COLO668 (cell line): Measurements from ENCODE around the gene NCAPD3.
"Not testable (repeated sequence)": the region's sequence is repeated elsewhere in the genome, so short reads cannot be mapped to it uniquely, and the experiment has no call there.

Source experiments
- DNase-seq: peaks from one replicate; lab custom pipeline; 2025; ENCODE audit not compliant: unreplicated experiment; lab: John Stamatoyannopoulos, UW

The NCAPD3 gene

DNA sequence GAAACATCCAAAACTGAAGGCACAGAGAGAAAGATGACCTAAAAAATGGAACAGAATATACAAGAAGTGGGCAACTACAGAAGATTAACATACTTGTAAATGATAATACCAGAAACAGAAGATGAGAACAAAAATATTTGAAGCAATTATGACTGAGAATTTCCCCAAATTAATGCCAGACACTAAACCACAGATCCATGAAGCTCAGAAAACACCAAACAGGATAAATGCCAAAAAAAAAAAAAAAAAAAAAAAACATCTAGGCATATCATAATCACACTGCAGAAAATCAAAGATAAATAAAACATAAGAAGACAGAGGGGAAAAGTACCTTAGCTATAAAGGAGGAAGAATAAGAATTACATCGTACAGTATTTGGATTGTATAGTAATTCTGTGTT lies 89.6 kb downstream of the NCAPD3 start:
- no peak for DNase-seq

DNA sequence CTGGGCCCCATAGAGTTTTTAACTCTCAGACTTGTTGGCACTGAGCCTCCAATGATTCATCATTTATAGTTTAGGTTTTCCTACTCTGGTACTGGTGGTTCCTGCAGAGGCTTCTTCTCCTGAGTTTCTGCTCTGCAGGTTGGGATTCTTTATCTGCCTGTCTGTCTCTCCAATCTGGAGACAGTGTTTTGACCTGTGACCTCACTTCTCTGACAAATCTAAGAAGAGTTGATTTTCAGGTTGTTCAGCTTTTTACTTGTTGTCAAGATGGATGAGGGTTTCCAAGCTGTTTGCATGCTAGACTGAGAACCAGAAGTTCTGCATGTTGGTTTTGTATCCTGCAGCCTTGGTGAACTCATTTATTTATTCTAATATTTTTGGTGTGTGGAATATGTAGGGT lies 91.0 kb downstream of the NCAPD3 start:
- DNase-seq, result no peak

DNA sequence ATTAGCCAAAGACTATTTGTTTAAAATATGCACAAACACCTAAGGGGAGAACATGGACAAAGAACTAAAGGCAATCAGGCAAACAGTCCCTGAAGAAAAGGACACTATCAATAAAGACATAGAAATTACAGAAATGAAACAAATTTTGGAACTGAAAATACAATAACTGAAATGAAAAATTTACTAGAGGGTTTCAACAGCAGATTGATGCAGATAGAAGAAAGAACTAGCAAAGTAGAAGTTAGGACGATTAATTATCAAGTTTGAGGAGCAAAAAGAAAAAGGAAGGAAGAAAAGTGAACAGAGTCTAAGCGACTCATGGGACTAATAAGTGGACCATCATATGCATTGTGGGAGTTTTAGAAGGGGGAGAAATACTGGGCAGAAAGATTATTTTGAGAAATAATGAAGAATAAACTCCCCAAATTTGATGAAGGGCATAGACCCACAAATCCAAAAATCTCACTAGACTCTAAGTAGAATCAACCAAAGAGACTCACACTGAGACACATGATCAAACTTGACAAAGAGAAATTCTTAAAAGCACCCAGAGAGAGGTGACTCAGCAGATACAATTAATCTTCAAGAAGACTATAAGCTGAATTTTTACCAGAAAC lies 92.0 kb downstream of the NCAPD3 start:
- no peak for DNase-seq

DNA sequence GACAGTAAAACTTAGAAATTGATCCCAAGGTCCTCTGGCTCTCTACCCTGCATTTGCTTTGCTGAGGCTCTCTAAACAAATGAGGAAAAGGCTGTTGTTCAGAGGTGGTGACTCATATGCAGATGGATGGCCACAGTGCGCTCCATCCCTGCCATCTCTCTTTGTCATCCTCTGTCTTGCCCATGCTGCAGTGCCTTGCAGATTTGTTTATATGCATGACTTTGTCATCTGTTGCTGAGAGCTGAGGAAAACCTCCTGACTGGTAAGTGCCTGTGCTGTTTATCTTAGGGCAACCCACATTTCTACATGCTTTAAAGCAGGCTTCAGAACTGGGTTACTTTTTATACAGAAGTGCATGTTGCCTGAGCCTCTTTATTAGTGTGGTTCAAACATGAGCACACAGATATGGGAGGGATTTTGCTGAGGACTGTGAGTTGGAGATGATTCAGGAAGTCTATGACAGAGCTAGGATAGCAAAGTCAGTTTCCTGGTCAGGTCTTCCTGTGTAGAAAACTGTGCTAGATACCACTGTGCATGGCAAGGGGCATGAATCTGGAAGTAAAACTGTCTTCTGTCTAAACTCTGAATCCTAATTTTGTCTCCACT lies 97.4 kb downstream of the NCAPD3 start:
- DNase-seq, result peak; percentile 34

DNA sequence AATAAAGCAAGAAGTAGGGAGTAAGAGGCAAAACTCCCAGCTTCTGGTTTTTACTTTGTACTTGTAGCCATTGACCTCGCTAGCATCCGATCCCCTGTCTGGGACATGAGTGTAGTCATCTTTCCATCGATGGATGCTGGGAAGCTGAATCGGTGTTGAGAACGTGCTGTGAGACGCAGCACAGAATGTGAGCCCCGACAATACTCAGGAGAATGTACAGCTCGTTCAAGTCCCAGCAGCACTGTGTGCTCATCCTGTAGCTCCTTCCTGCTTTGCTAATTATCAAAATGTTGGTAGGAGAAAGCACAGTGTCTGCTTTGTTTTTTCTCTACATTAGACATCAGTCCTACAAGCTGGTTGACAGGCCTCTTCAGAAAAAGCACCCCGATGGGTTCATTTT lies 98.3 kb downstream of the NCAPD3 start:
- DNase-seq, result no peak

DNA sequence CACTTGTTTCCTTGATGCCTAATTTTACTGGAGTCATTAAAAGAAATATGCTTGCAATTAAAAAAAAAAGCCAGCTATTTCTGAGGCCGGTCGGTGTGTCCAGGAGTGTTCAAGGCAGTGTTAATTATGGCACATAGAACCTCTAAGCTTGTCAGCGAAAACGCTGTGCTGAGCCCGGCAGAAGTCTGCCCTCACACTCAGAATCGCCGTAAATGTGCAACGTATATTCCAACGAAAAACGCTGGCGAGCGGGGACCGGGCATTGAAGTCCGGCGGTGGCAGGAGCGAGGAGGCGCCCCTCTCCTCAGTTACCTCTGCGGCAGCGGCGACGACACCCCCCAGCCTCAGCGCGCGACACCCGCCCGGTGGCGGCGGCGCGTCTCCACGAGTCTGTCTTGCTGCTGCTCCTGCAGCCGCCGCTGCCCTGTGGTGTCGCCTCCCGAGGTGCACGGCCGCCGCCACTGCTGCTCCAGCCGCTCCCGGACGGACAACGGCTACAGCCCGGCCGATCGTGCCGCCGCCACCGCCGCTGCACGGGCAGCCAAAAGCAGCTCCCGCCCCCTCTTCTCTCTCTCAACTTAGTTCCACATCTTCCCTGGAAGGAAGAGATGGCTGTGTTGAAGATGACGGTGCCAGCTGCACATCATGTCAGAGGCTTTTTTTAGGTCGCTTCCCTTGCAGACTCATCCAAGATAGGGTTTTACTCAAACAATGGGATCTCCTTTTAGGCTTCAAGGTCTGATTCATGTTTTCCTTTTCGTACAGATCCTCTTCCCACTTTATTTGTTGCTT lies 98.9 kb downstream of the NCAPD3 start:
- no peak for DNase-seq

DNA sequence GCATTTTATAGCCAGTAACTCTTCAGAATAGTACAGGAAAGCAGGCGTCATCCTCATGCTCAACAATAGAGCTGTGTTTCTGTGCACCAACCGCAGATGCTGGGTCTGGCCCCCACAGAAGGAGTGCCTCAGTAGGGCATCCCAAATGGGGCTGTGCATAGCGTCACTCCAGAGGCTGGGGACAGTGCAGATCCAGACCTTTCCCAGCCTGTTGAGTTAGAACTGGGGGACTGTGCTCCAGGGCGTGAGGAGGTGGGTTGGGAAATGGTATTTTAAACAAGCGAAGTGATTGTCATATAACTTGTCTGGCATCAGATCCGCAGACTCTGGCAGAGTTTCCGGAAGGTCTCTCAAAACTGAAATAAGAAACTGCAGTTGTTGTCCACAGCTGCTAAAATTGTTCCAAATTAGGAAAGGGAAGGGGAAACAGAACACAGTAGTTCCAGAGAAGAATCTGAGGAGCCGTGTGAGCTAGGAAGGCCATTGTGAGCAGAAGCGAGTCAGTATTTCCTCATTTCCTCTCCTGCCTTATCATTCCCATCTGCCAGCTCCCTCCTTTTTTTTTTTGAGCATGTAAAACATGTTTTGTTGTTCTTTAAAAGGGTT lies 102.7 kb downstream of the NCAPD3 start:
- DNase-seq, result no peak

DNA sequence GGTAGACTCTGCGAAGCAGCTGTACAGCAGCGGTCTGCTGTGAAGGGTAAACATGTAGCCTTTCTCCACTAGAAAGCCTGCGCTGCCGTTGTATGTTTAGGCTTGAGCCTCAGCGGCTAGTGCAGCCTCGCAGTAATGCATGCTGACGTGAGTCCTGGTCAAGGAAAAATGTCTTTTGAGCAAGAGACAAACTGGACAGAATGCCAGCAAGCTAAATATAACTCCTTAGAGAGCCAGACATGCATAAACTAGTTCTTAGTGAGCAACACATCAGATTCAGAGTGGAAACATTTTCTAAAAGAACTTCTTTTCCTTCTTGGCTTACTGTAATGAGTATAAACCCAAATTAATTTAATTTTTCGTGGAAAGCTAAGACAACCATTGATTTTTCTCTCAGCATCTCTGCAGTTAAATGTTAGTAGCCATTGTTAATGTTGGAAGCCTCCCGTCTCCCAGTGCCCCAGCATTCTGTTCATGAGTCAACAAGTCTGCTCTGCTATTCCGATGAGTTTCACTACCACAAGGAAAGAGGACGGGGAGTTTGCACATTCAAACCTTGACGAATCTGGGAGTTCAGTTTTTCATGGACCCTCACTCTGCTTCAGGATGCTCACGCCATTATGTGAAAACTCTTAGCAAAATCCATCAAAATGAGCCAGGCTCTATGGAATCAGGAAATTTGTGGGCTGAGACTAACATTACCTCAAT lies 103.5 kb downstream of the NCAPD3 start:
- DNase-seq, result no peak

DNA sequence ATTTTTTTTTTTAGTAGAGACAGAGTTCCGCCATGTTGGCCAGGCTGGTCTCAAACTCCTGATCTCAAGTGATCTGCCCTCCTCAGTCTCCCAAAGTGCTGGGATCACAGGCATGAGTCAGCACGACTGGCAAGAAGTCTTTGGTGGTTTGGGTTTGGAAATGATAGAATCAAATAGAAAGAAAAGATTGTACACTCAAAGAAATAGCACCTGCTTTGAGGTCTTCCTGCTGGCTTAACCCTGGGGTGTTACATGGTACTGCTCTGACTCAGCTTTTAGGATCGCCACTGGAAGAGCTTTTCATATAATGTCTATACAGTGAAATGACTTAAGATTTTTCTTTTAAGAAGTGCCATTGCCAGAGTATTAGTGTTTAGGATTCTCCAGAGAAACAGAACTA lies 104.7 kb downstream of the NCAPD3 start:
- DNase-seq, result no peak

DNA sequence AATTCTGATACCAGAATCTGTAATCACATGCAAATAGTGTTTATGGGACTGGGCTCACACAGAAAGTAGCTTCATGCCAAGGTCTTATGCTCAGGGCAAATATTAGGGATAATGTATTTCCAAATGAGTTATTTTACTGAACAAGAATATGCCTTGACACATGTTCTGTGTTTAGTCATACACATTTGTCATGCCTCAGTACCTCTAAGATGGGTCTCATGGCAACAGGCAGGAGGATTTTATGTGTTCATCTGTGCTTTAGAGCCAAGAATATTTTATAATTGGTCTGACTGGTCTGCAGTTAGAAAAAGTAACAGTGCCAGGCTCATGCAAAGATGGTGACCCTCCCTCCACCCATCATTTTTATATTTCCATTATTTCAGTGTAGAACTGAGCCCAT lies 105.8 kb downstream of the NCAPD3 start:
- DNase-seq, result no peak

DNA sequence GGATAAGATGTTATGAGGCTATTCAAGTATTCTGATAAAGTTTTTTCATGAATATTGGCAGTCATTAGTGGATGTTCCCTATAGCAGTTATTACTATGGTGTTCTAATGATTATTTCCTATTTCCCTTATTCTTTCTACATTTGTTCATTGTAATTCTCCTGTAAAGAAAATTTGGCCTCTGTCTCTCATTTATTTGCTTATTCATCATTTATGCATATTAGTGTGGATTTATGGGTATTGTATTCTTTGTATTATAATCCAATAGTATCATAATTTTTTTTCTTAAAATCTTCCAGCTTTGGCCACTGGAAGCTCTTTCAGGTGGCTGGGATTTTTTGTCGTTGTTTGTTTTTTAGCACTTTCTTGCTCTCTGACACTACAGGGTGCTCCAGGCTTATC lies 107.6 kb downstream of the NCAPD3 start:
- no peak for DNase-seq

DNA sequence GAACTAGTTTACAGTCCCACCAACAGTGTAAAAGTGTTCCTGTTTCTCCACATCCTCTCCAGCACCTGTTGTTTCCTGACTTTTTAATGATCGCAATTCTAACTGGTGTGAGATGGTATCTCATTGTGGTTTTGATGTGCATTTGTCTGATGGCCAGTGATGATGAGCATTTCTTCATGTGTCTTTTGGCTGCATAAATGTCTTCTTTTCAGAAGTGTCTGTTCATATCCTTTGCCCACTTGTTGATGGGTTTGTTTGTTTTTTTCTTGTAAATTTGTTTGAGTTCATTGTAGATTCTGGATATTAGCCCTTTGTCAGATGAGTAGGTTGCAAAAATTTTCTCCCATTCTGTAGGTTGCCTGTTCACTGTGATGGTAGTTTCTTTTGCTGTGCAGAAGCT lies 110.0 kb downstream of the NCAPD3 start:
- DNase-seq, result not testable (repeated sequence)

DNA sequence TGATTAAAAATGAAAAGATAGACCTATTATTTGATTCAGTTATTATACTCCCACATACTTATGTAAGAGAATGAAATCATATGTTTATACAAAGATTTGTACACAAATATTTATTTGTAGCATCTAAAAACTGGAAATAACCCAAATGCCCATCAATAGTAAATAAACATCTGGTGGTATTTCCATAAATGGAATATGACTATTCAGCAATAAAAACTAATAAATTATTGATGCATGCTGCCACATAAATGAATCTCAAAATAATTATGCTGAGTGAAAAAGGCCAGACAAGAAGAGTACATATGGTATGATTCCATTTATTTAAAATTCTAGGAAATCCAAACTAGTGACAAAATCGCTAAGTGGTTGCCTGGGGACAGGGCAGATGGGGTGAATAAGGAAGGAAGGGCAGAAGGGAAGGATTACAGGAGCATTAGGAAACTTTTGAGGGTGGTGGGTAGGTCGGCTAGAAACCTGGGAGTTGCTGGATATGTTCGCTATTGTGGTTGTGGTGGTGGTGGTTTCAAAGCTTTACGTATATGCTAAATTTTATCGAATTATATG lies 113.4 kb downstream of the NCAPD3 start:
- DNase-seq, result no peak
